LoVo (cell line): ENCODE results near the gene IFI27.

ENCODE experiments used
- DNase-seq: peaks from one replicate; pipeline ENCODE4 v3.0.0-alpha.2; 2016; ENCODE audit warnings: low spot score

The IFI27 gene

GRCh38 chr14:94125659-94126418 is 15.3 kb downstream of the IFI27 start:
- no peak for DNase-seq

GRCh38 chr14:94126419-94126677 is 15.8 kb downstream of the IFI27 start:
- no peak for DNase-seq

GRCh38 chr14:94126800-94127199 is 16.3 kb downstream of the IFI27 start:
- DNase-seq: no peak

GRCh38 chr14:94127330-94127729 is 16.8 kb downstream of the IFI27 start:
- no peak for DNase-seq

- no peak for DNase-seq
Observed at GRCh38 chr14:94128216-94128839, 17.8 kb downstream of the IFI27 start.

- DNase-seq: peak; percentile 60
Observed at GRCh38 chr14:94129111-94129757, 18.7 kb downstream of the IFI27 start, which contains the start of gene IFI27L2. Gene IFI27L2, minus strand, starts transcription at chr14:94129604. Its CDS starts 40 bp downstream, at chr14:94129564.

GRCh38 chr14:94129758-94130414 is 19.4 kb downstream of the IFI27 start:
- DNase-seq: peak; percentile 27

GRCh38 chr14:94132285-94132887 is 21.9 kb downstream of the IFI27 start:
- peak; percentile 60 for DNase-seq

- no peak for DNase-seq
Observed at GRCh38 chr14:94135476-94135875, 24.9 kb downstream of the IFI27 start.

GRCh38 chr14:94136575-94137331 is 26.2 kb downstream of the IFI27 start:
- DNase-seq: peak; percentile 76

- DNase-seq: no peak
Observed at GRCh38 chr14:94138251-94138650, 27.7 kb downstream of the IFI27 start.

GRCh38 chr14:94139006-94139405 is 28.5 kb downstream of the IFI27 start:
- no peak for DNase-seq

- no peak for DNase-seq
Observed at GRCh38 chr14:94139421-94139820, 28.9 kb downstream of the IFI27 start.

- DNase-seq: no peak
Observed at GRCh38 chr14:94142247-94142646, 31.7 kb downstream of the IFI27 start.

GRCh38 chr14:94142836-94143235 is 32.3 kb downstream of the IFI27 start:
- no peak for DNase-seq

- no peak for DNase-seq
Observed at GRCh38 chr14:94143239-94143638, 32.7 kb downstream of the IFI27 start.

GRCh38 chr14:94143711-94144110 is 33.2 kb downstream of the IFI27 start:
- DNase-seq: no peak

GRCh38 chr14:94144765-94145164 is 34.2 kb downstream of the IFI27 start:
- no peak for DNase-seq

GRCh38 chr14:94145902-94146527 is 35.5 kb downstream of the IFI27 start:
- DNase-seq: no peak

- no peak for DNase-seq
Observed at GRCh38 chr14:94152676-94153075, 42.1 kb downstream of the IFI27 start.

- DNase-seq: no peak
Observed at GRCh38 chr14:94153750-94154342, 43.3 kb downstream of the IFI27 start.
